Measurements from ENCODE around the gene CCZ1B.
"Not testable (repeated sequence)": the region's sequence is repeated elsewhere in the genome, so short reads cannot be mapped to it uniquely, and the experiment has no call there.

DNA sequence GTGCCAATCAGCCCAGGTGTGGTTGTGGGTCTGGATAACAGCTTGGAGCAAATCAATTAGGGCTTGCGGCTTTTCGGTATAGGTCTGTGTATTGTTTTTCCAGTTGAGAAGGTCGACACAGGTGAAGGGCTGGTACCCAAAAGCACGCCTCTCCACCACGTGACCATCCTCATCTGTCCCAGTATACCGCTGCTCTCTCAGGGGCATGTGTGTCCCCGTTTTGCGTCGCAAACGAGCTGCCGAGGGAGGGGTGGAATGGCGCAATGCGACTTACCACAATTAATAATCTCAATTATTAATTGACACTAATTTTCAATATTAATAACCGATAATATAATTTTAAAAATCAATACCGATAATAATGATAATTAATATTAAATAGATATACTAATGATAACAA, 48.9 kb upstream of the CCZ1B start:
- TF ChIP-seq, protein P1, sequence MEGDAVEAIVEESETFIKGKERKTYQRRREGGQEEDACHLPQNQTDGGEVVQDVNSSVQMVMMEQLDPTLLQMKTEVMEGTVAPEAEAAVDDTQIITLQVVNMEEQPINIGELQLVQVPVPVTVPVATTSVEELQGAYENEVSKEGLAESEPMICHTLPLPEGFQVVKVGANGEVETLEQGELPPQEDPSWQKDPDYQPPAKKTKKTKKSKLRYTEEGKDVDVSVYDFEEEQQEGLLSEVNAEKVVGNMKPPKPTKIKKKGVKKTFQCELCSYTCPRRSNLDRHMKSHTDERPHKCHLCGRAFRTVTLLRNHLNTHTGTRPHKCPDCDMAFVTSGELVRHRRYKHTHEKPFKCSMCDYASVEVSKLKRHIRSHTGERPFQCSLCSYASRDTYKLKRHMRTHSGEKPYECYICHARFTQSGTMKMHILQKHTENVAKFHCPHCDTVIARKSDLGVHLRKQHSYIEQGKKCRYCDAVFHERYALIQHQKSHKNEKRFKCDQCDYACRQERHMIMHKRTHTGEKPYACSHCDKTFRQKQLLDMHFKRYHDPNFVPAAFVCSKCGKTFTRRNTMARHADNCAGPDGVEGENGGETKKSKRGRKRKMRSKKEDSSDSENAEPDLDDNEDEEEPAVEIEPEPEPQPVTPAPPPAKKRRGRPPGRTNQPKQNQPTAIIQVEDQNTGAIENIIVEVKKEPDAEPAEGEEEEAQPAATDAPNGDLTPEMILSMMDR (conservative IDR thresholded peaks at IDR 0.05; ENCODE audit: low read length), result not testable (repeated sequence)
- not testable (repeated sequence) for TF ChIP-seq EZH2phosphoT487 (IDR thresholded peaks at IDR 0.05; ENCODE audit: borderline replicate concordance, low read depth, low read length)

Measured in OCI-LY7 (cell line).